HG03520 (cell line): ENCODE measurements around the gene SHISA5.
"Not testable (repeated sequence)": the region's sequence is repeated elsewhere in the genome, so short reads cannot be mapped to it uniquely, and the experiment has no call there.

Experiments used
- ATAC-seq: cut with Tn5 transposase; IDR thresholded peaks from one replicate; pipeline ENCODE4 v1.9.1; 2021; ENCODE audit warnings: mild to moderate bottlenecking, moderate library complexity; ENCODE audit not compliant: unreplicated experiment

Gene SHISA5

DNA sequence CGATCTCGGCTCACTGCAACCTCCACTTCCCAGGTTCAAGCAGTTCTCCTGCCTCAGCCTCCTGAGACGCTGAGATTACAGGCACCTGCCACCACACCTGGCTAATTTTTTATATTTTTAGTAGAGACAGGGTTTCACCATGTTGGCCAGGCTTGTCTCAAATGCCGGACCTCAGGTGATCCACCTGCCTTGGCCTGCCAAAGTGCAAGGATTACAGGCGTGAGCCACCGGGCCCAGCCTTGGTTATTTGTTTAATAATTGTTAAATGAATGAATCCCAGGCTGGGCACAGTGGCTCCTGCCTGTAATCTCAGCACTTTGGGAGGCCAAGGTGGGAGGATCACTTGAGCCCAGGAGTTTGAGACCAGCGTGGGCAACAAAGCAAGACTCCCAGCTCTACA is 42.2 kb downstream of the SHISA5 start:
- not testable (repeated sequence) for ATAC-seq

DNA sequence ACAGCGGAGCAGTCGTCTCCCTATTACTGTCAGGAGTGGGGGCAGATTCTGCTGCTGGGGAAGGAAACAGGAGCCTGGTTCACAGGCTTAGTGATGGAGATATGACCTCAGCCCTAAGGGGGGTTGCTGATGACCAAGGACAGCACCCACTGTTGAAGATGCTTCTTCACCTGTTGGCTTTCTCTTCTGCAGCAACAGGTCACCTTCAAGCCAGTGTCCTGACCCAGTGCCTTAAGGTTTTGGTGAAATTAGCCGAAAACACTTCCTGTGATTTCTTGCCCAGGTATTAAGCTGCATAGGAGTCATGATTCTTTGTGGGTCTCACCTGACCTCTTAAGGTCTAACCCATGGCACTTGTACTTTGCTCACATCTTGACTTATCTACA is 43.5 kb downstream of the SHISA5 start:
- ATAC-seq, result no peak

DNA sequence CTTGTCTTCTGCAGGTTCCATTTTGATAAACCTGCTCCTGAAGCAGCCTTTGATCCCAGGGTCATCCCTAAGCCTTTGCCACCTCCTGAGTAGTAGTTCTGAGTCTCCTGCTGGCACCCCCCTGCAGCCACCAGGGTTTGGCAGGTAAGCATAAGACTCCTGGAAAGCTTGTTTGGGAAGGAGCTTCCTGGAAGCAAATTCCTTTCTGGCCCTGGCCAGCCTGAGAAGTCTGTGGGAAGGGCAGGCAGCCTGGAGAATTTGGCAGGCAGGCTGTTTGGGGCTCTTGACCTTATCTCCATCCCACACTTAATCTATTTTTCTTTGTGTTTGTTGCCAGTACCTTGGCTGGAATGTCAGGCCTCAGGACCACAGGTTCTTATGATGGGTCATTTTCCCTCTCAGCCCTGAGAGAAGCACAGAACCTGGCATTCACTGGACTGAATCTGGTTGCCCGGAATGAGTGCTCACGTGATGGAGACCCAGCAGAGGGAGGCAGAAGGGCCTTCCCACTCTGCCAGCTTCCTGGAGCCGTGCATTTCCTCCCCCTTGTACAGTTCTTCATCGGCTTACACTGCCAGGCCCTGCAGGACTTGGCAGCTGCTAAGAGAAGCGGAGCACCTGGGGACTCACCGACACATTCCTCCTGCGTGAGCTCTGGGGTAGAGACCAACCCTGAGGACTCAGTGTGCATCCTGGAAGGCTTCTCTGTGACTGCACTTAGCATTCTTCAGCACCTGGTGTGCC is 44.0 kb downstream of the SHISA5 start:
- ATAC-seq, result no peak

DNA sequence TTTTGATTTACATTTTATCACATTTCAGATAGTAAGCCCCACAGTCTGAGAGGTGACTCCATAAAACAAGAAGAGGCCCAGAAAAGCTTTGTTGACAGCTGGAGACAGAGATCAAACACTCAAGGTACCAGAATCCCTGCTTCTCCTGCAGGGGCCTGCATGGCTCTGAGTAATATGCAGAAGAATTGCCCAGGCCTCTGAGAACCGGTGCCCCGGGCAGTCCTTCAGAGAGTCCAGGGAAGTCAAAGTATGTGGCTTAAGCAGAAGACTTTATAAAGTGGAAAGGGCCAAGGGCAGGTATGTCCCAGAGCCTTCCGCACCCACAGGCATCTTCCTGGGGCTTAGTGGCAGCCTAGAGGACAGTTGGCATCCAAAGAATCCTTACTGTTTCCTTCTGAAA is 44.6 kb downstream of the SHISA5 start:
- no peak for ATAC-seq

DNA sequence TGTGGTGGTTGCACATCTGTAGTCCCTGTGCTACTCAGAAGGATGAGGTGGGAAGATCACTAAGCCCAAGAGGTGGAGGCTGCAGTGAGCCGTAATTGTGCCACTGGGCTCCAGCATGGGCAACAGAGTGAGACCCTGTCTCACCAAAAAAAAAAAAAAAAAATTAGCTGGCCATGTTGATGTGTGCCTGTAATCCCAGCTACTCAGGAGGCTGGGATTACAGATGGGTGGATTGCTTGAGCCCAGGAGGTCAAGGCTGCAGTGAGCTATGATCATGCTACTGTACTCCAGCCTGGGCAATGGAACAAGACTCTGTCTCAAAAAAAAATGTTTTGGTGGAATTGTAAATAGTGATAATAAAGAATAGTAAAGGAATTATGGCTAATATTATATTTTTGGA is 47.5 kb downstream of the SHISA5 start:
- no peak for ATAC-seq

DNA sequence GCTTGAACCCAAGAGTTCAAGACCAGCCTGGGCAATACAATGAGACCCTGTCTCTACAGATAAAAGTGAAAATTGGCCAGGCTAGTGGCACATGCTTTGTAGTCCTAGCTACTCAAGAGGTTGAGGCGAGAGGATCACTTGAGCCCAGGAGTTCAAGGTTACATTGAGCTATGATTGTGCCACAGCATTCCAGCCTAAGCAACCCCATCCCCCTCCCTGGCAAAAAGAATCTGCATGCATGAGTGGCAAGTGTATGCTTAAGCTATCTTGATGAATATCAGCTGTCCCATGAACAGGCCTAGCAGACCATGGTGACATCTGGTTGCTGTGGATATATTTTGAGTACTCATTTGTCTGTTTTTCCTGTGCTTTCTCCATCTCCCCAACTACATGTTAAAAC is 52.7 kb downstream of the SHISA5 start:
- ATAC-seq, result no peak

DNA sequence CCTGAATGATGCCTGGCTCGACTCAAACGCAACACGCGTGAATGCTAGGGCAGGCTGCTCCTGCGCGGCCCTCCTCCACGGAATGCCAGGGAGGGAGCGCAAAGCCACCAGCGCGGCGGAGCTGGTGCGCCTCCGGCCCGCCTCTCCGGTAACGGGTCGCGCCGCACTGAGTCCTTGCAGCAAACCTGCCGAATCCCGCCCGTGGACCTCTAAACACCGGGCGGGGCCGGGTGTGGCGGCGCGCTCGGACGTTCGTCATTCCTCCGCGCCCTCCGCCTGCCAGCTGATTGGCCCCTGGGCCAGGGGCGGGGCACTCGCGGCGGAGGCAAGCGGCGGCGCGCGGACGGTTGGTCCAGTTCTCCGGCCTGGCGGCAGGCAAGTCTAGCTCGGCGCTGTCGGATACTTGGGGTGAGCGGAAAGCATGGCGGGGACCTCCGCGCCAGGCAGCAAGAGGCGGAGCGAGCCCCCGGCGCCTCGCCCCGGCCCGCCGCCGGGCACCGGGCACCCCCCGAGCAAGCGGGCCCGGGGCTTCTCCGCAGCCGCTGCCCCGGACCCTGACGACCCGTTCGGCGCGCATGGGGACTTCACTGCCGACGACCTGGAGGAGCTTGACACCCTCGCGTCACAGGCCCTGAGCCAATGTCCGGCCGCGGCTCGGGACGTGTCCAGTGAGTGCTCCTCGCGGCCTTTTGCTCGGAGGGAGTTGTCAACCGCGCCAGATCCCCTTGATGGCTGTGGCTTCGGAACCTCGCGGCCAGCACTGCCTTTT is 57.4 kb downstream of the SHISA5 start, which contains the start of gene ATRIP:
Gene ATRIP, plus strand, starts transcription at position 313 of the 769 bp plus-strand sequence. Its CDS starts 109 bp downstream, at position 422.
- peak; percentile 90 for ATAC-seq

DNA sequence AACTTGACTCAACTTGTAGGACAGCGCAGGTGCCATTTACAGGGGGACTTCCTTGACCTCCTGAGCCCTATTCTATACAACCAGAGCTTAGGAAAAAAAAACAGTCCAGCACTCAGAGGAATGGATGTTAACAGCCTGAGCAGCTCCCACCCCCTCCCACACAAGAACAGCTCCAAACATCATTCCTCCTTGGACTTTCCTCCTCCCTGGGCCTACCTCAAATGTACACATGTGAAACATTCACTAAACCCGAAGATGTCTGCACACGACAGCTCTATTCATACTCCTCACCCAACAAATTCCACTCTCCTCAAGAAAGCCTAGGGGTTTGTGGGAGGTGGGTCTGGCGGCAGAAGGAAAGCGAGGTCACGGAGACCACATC is 57.9 kb downstream of the SHISA5 start:
- ATAC-seq, result no peak

DNA sequence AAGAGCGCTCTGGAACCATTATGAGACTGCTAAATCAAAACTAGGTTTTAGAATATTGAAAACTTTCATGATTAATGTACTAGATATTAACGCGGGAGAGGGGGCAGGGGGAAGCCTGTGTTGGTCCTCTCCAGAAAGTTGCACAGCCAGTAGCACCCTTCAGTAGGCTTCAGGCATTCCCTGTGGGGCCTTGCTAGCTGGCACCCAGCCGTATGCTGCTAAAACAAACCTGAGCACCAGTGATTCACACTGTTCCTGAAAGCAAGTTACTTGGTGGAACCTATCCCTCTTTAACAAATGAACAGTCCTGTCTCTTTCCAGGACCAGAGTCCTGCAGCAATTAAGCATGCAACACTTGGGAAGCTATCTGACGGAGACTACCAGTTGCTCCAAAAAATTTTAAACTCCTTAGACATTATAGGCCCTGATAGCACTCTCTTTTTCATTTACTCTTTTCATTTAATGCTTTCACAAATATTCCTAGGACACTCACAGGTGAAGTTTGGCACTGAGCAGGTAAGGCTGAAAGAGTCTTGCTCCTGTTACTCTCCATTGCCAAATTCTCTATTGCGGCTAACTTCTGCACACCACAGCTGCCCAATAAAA is 58.6 kb downstream of the SHISA5 start:
- ATAC-seq, result no peak

DNA sequence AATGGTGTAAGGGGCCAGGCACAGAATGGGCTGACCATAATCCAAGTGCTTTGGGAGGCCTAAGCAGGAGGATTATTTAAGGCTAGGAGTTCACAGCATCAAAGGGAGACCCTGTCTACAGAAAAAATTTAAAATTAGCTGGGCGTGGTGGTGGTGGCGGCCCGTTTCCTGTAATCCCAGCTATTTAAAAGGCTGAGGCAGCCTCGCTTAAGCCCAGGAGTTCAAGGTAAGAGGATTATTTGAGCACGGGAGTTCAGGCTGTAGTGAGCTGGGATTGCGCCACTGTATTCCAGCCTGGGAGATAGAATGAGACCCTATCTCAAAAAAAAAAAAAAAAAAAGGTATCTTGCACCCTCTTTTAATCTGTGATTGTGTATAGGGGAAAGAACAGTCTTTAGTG is 62.0 kb downstream of the SHISA5 start:
- no peak for ATAC-seq

DNA sequence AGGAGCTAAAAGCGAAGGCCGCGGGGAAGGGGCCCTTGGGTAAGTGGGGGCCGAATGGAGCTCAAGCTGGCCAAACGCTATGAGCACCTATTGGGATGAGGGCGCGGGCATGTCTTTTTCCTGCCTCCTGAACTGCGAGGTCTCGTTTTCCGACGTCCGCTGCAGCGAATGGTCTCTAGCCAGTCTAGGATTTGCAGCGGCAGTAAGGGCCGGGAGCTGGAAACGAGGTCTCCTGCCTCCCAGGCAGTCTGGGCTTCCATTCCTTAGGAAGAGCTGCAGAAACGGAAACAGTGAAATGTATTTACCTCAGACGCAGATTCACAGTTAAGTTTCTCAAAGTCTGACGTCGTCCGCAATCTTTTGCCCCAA is 63.4 kb downstream of the SHISA5 start:
- no peak for ATAC-seq

DNA sequence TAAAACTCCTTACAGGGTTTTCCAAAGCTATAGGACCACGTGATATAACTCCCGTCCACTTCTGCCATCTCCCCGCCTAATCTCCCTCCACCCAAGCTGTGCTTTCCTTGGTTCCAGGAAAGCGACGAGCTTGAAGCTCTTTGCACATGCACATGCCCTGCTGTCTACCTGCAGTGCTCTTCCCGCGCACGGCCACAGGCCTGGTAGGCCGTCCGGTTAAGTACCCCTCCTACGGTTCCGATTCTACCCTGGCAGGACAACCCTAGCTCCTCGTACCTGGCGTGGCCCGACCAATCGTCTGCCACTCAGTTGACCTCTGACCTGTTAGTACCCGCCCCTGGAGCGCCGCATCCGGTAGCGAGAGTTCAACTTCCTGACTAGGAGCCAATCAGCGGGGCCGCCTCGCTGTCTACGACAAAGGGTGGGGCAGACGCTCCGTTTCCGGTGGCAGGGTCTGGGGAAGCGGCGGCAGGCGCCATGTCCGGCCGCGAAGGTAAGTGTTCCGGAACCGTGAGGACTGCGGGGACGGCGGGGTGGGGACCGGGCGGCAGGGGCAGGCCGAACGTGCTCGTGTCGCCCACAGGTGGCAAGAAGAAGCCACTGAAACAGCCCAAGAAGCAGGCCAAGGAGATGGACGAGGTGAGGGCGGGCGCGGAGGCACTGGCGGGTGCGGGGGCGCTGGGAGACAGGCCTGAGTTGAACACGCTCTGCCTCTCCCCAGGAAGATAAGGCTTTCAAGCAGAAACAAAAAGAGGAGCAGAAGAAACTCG is 64.0 kb downstream of the SHISA5 start, which contains the start of the genes CCDC51 and TMA7:
Gene CCDC51, minus strand, starts transcription at position 300 of the 770 bp plus-strand sequence. CDS start 4,991 bp downstream, outside the sequence.
Gene TMA7, plus strand, starts transcription at position 438 of the 770 bp plus-strand sequence. Its CDS starts 40 bp downstream, at position 478.
- peak; percentile 92 for ATAC-seq

DNA sequence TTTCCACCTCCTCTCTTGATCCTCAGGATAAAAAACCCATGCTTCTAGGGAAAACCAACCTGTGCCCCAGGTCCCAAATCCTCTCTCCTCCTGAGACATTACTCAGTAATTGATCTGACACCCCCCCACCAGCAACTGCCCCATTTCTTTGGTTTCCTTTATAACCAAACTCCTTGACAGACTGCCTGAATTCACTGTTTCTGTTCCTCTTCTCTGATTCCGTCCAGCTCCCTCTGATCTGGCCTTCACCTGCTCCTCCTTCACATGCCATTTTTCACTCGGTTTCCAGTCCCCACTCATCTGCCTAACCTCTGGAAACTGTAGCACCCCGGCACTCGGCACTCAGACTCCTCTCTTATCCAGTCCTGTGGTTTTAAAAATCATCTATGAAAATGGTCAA is 66.2 kb downstream of the SHISA5 start:
- no peak for ATAC-seq

DNA sequence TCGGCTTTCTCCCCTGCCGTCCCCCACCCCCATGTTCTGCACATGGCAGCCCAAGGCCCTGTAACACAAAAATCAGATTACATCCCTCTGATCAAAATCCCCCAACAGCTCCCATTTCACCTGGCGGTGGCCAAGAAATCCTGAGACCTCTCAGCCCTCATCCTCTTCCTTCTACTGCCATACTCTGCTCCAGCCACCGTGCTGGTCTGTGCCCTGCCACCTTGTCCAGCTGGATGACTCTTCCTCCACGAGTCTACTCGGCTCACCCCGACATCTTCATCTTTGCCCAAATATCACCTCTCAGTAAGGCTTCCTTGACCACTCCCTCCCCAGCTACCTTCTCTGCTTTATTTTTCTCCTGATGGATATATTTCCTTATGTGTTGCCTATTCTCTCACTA is 67.1 kb downstream of the SHISA5 start:
- ATAC-seq, result no peak

DNA sequence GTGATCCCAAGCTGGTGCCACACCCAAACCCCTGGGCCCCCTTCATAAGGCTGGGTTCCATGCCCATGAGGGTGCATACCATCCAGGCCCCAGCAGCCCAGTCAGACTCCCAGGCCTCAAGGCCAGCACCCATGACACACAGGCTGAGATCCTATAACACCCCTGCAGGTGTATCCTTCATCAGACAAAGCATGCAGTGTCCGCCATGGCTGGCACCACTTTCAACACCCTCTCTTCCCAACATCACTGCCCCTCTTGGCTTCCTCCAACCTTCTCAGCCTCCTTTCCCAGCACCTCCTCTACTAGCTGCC is 67.5 kb downstream of the SHISA5 start:
- ATAC-seq, result no peak

DNA sequence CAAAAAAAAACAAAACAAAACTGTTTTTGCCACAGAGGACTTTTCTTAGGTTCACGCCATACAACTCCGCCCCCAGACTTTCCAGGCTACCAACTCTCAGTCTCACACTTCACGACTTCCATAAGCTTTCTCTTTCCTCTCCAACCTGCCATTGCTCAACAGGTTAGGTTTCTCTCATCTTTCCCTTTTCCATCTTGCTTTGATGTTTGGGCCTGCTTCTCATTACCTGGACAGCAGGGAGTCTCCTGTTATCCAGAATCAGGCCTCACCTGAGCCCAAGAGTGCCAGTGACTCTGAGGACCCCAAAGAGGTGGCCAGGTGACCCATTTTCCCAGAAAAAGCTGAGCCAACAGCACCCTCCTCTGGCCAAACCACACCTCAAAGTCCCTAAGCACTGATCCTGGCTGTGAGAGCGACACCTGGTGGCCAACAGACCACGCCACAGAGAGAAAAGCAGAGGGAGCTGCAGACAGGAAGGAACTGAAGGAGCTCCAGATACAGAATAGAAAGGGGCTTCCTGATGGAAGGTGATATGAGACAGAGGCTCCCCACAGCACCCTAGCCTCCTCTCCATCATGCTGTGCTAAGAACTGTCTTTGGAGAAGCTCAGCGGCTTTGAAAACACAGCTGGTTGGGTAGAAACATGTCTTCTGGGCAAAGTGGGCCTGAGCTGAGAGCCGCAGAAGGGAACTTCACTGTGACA is 68.0 kb downstream of the SHISA5 start:
- peak; percentile 35 for ATAC-seq

DNA sequence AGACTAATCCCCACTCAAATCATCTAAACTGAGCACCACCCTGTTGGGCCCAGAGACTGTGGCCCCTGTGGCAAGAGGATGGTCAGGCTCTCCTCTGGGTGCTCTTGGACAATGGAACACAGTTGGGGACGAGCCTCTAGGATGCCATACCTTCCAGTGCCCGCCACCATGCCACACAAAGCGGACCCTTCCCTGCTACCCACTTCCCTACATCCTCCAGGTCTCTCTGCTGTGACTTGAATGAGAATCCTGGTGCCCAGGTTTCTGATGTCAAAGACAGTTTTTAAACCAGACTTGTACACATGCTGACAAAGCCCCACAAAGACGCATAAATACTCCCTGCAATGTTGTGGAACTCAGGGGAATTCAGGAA is 68.8 kb downstream of the SHISA5 start:
- no peak for ATAC-seq

DNA sequence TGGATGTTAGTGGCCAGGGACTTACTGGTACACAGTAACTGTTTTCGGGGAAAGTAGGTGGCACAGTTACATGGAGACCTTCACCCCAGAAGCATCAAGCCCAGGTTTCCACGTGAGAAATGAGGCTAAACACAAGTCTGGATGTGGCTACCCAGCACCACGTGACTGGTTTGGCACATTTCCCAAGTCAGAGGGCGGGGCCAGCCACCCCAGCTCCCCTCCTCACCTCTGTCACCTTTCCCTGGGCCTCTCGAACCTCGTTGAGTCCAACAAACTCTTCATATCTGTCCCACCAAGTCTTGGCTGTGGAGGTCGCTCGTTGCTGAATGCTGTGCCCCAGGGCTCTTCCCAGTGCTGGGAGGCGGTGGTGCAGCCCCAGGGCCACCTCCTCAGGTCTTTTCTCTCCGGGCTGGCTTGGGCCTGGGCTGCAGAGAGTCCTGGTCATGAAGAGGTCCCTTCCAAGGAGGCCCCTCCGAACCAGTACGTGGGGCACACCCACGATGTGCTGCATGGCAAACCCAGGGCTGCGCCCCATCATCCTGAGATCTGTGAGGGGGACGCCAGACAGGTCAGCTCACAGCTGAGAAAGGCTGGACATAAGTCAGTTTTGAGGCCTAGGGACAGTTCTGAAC is 69.3 kb downstream of the SHISA5 start:
- ATAC-seq, result no peak

DNA sequence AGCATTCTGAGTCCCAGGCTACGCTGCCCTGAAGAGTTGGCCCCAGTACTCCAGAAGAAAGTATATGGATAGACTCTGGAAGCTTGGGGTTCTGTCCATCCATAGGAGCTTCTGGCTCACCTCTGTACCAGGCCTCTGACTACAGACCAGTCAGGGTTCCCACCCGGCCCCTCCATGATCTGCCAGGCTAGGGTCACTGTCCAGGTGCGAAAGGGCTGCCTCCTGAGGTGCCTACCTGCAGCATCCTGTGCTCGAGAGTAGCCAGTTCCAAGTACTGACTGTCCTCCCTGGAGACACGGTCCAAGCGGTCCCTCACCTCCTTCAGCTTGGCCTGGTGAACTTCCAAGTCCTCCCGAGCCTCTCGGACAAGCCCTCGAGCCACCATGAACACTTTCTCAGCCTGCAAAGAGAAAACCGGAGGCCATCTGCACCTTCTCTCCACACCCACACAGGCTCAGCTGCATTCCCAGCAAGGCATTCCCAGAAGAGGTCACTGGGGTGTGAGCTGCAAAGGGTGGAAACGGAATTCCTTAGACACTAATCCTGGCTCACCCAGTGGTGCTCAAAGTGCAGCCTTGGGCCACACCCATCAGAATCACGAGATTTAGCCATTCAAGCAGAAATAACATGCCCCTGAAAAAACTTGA is 70.4 kb downstream of the SHISA5 start:
- ATAC-seq, result no peak
